ENCODE measurements around the gene ZNF845.
"Not testable (repeated sequence)": the region's sequence is repeated elsewhere in the genome, so short reads cannot be mapped to it uniquely, and the experiment has no call there.

The ZNF845 gene

GRCh38 chr19:53333463-53334449 is at the start of gene ZNF845:
ZNF845 (plus strand) TSS chr19:53333749; CDS start chr19:53341308, 7,559 bp downstream.
- DNase-seq (ENCODE audit: low spot score) = peak; percentile 91

GRCh38 chr19:53285087-53285486 is 48.5 kb upstream of the ZNF845 start:
- DNase-seq (ENCODE audit: low spot score) = no peak

- DNase-seq (ENCODE audit: low spot score) = no peak
These were observed 42.6 kb upstream of the ZNF845 start for GRCh38 chr19:53290758-53291549.

GRCh38 chr19:53294786-53295441 is 38.6 kb upstream of the ZNF845 start:
- DNase-seq (ENCODE audit: low spot score) = no peak

GRCh38 chr19:53301341-53301740 is 32.2 kb upstream of the ZNF845 start:
- not testable (repeated sequence) for DNase-seq (ENCODE audit: low spot score)

GRCh38 chr19:53308339-53308811 is 25.2 kb upstream of the ZNF845 start:
- DNase-seq (ENCODE audit: low spot score) = peak; percentile 43

- DNase-seq (ENCODE audit: low spot score) = no peak
These were observed 22.5 kb upstream of the ZNF845 start for GRCh38 chr19:53311044-53311443.

- no peak for DNase-seq (ENCODE audit: low spot score)
These were observed 21.7 kb upstream of the ZNF845 start for GRCh38 chr19:53311897-53312296.

GRCh38 chr19:53328967-53329366 is 4.6 kb upstream of the ZNF845 start:
- peak; percentile 34 for DNase-seq (ENCODE audit: low spot score)

- no peak for DNase-seq (ENCODE audit: low spot score)
These were observed 1.1 kb upstream of the ZNF845 start for GRCh38 chr19:53332484-53332883.

GRCh38 chr19:53333066-53333462 is 485 bp upstream of the ZNF845 start:
- peak; percentile 29 for DNase-seq (ENCODE audit: low spot score)

GRCh38 chr19:53344403-53344802 is 10.9 kb downstream of the ZNF845 start:
- DNase-seq (ENCODE audit: low spot score) = not testable (repeated sequence)

GRCh38 chr19:53355739-53356138 is 22.2 kb downstream of the ZNF845 start:
- DNase-seq (ENCODE audit: low spot score) = no peak

- DNase-seq (ENCODE audit: low spot score) = no peak
These were observed 24.5 kb downstream of the ZNF845 start for GRCh38 chr19:53357821-53358581.

GRCh38 chr19:53360056-53360455 is 26.5 kb downstream of the ZNF845 start:
- not testable (repeated sequence) for DNase-seq (ENCODE audit: low spot score)

GRCh38 chr19:53365134-53365898 is 31.8 kb downstream of the ZNF845 start, which contains the start of gene ZNF525:
ZNF525 (plus strand) TSS chr19:53365705; CDS start chr19:53372282, 6,577 bp downstream.
- DNase-seq (ENCODE audit: low spot score) = peak; percentile 84

GRCh38 chr19:53365899-53366493 is 32.4 kb downstream of the ZNF845 start:
- DNase-seq (ENCODE audit: low spot score) = peak; percentile 22

- DNase-seq (ENCODE audit: low spot score) = no peak
These were observed 38.6 kb downstream of the ZNF845 start for GRCh38 chr19:53372196-53372595.

- no peak for DNase-seq (ENCODE audit: low spot score)
These were observed 40.7 kb downstream of the ZNF845 start for GRCh38 chr19:53374288-53374687.

- no peak for DNase-seq (ENCODE audit: low spot score)
These were observed 41.2 kb downstream of the ZNF845 start for GRCh38 chr19:53374743-53375142.

All from AG08396 (cell line).